NCI-H526 treated with DMSO at 0.1 percent for 48 hours (cell line): ENCODE results near the gene MRPS18A.
A peak's percentile ranks its signal among the peaks of the same experiment; 100 is the strongest.
"Not testable (repeated sequence)": the region's sequence is repeated elsewhere in the genome, so short reads cannot be mapped to it uniquely, and the experiment has no call there.

Experiments used
- DNase-seq: peaks from one replicate; lab custom pipeline; 2025; lab: John Stamatoyannopoulos, UW

The MRPS18A gene

GRCh38 chr6:43717389-43717788 lies 29.8 kb upstream of the MRPS18A start:
- DNase-seq: no peak

- no peak for DNase-seq
These were observed 28.5 kb upstream of the MRPS18A start for GRCh38 chr6:43716099-43716498.

- no peak for DNase-seq
These were observed 27.6 kb upstream of the MRPS18A start for GRCh38 chr6:43715056-43715788.

- DNase-seq: peak; percentile 44
These were observed 26.9 kb upstream of the MRPS18A start for GRCh38 chr6:43714311-43715055.

- no peak for DNase-seq
These were observed 26.2 kb upstream of the MRPS18A start for GRCh38 chr6:43713643-43714310.

- DNase-seq: no peak
These were observed 25.0 kb upstream of the MRPS18A start for GRCh38 chr6:43712579-43712978.

- DNase-seq: no peak
These were observed 23.0 kb upstream of the MRPS18A start for GRCh38 chr6:43710576-43710975.

GRCh38 chr6:43709654-43710303 lies 22.2 kb upstream of the MRPS18A start:
- no peak for DNase-seq

- DNase-seq: no peak
These were observed 21.5 kb upstream of the MRPS18A start for GRCh38 chr6:43708860-43709653.

GRCh38 chr6:43707767-43708166 lies 20.2 kb upstream of the MRPS18A start:
- DNase-seq: no peak

- no peak for DNase-seq
These were observed 19.7 kb upstream of the MRPS18A start for GRCh38 chr6:43707269-43707668.

- DNase-seq: no peak
These were observed 19.2 kb upstream of the MRPS18A start for GRCh38 chr6:43706788-43707187.

GRCh38 chr6:43705996-43706395 lies 18.4 kb upstream of the MRPS18A start:
- DNase-seq: peak; percentile 17

- no peak for DNase-seq
These were observed 16.2 kb upstream of the MRPS18A start for GRCh38 chr6:43703512-43704429.

GRCh38 chr6:43702534-43703440 lies 15.2 kb upstream of the MRPS18A start:
- peak; percentile 80 for DNase-seq

GRCh38 chr6:43702171-43702533 lies 14.6 kb upstream of the MRPS18A start:
- no peak for DNase-seq

GRCh38 chr6:43700939-43701560 lies 13.5 kb upstream of the MRPS18A start:
- not testable (repeated sequence) for DNase-seq

- peak; percentile 20 for DNase-seq
These were observed 12.1 kb upstream of the MRPS18A start for GRCh38 chr6:43699564-43700186.
